MCF 10A (cell line): ENCODE data around the gene HAAO. TPM values are rescaled to one million over a fixed set of nuclear protein-coding genes. Genes with fewer than 3 reads are reported as not detected.

Experiments used
- BruUV-seq: library from RNA; stranded (reverse); fragments of 400-500 nt; replicated peaks from 2 replicates; lab custom pipeline; 2021; lab: Mats Ljungman, UMichigan
- CTCF ChIA-PET: fragments of 300-600 bp; sonication (Branson Sonifier 250); formaldehyde crosslinking; extraction: SDS; loops from one replicate; lab custom pipeline; 2021; ENCODE audit warnings: antibody characterized with exemption, inconsistent platforms; lab: Yijun Ruan, JAX
- POLR2A ChIA-PET: fragments of 300-600, 350-650 bp; sonication (Branson Sonifier 250); formaldehyde crosslinking; extraction: SDS; loops from one replicate; lab custom pipeline; 2020; ENCODE audit warnings: antibody characterized with exemption, inconsistent platforms; lab: Yijun Ruan, JAX
- DNase-seq: peaks from one replicate; pipeline ENCODE4 v3.0.0-alpha.2; 2018; ENCODE audit not compliant: unreplicated experiment
- H3K27ac Mint-ChIP-seq: one replicate; pipeline ENCODE4 v1.8.0; 2022; ENCODE audit warnings: mild to moderate bottlenecking, low read depth, mixed read lengths; ENCODE audit not compliant: unreplicated experiment
- H3K27me3 Mint-ChIP-seq: one replicate; pipeline ENCODE4 v1.8.0; 2022; ENCODE audit warnings: mixed read lengths; ENCODE audit not compliant: insufficient read depth, unreplicated experiment
- H3K36me3 Mint-ChIP-seq: one replicate; pipeline ENCODE4 v1.8.0; 2022; ENCODE audit warnings: mild to moderate bottlenecking, moderate library complexity, mixed read lengths; ENCODE audit not compliant: insufficient read depth, unreplicated experiment
- H3K4me1 Mint-ChIP-seq: one replicate; pipeline ENCODE4 v1.8.0; 2022; ENCODE audit warnings: mixed read lengths; ENCODE audit not compliant: insufficient read depth, unreplicated experiment
- H3K4me3 Mint-ChIP-seq: one replicate; pipeline ENCODE4 v1.8.0; 2022; ENCODE audit warnings: mild to moderate bottlenecking, moderate library complexity, mixed read lengths; ENCODE audit not compliant: unreplicated experiment
- H3K9me3 Mint-ChIP-seq: one replicate; pipeline ENCODE4 v1.8.0; 2022; ENCODE audit warnings: mixed read lengths; ENCODE audit not compliant: unreplicated experiment
- CTCF ChIP-seq: fragments of 200-600 bp; IDR thresholded peaks from one replicate; pipeline ENCODE4 v1.8.0; 2022; ENCODE audit warnings: antibody characterized with exemption, mild to moderate bottlenecking; ENCODE audit not compliant: unreplicated experiment
- intact Hi-C: fragments of 100-400 bp; cut with micrococcal nuclease; formaldehyde crosslinking; loops from 2 replicates; pipeline ENCODE4 v1.14.1; 2022
- total RNA-seq: library from RNA; stranded (reverse); gene quantifications from 2 replicates; pipeline ENCODE4 v1.2.3, GENCODE V29; 2022

The HAAO gene
- total RNA-seq, 1 experiment from 2014 or later, result not detected

DNA sequence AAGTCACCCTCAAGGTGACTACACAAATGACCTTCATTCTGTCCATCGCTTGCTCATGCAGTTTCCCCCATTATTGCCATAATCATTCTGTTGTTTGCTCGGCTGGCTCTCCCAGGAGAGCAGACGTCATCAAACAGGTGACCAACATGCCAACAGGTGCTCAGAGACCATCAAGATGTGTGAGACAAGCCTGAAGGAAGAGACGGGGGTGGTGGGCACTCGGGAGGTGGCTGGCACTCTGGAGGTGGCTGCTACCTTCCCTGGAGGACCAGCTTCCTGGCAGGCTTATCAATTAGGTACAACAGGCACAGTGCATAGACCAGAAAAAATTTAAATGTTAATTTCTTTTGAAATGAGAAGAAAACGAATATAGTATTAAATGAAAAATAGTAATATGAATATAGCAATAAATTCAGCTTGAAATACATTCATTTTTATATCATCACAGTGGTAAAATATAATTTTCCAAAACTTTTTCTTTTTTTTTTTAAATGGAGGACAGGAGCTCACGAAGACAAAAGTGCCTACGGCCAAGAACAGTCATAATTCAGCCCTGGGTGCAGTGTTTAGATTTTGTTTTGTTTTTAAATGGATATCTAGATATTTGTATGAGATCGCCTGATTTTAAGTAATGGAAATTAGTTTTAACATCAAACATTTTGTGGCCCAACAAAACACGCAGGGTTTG lies 16.9 kb upstream of the HAAO start:
- Mint-ChIP-seq H3K36me3 (peaks cover 14% of the 10 kb centered on the region), H3K27ac (peak overlapping the region; percentile 84), H3K4me3 (peak overlapping the region; percentile 80), H3K9me3 (no peaks in the 10 kb centered on the region), H3K4me1 (peaks cover 13% of the 10 kb centered on the region), H3K27me3 (no peaks in the 10 kb centered on the region)
- CTCF ChIA-PET, result interaction anchor here (0.7 to 1.6 kb wide), 3 partner anchors 9 to 251 kb away, joined by 3 to 5 read pairs (median 3); no protein-coding TSS in a partner anchor
- BruUV-seq, result TSS peak; percentile 80
- no peak for TF ChIP-seq CTCF
- POLR2A ChIA-PET, result interaction anchor here (0.7 to 3.5 kb wide), 6 partner anchors 8 to 1361 kb away, joined by 3 to 14 read pairs (median 7); partner anchors contain the start of gene THADA
- DNase-seq, result no peak
- intact Hi-C loops, result no loop called here

DNA sequence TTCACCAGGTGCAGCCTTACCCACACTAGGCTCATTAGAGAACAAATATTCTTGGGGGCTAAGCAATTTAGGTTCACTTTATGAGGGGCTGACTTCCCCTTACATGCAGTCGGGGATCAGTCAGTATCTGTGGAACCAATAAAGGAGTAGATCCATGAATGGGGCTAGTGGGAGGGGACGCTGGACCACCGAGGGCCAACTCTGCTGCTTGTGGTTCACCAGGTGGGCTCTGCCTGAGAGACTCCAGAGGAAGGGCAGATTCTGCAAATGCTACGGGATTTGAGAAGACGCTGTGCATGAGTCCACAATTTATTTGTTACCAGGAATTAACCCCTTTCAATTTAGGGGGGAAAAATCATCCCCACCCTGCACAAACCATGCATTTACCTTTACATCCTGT lies 15.9 kb upstream of the HAAO start:
- intact Hi-C loops, result no loop called here
- Mint-ChIP-seq H3K9me3 (no peaks in the 10 kb centered on the region), H3K36me3 (peaks cover 14% of the 10 kb centered on the region), H3K4me3 (peak overlapping the region; percentile 16), H3K4me1 (peaks cover 13% of the 10 kb centered on the region), H3K27me3 (no peaks in the 10 kb centered on the region), H3K27ac (no peak overlapping the region)
- CTCF ChIA-PET, result interaction anchor here (1.6 kb wide), 1 partner anchor 8 kb away, joined by 5 read pairs; no protein-coding TSS in a partner anchor
- DNase-seq, result no peak
- no peak for TF ChIP-seq CTCF
- BruUV-seq, result no TSS peak
- POLR2A ChIA-PET, result interaction anchor here (3.5 kb wide), 1 partner anchor 12 kb away, joined by 14 read pairs; no protein-coding TSS in a partner anchor

DNA sequence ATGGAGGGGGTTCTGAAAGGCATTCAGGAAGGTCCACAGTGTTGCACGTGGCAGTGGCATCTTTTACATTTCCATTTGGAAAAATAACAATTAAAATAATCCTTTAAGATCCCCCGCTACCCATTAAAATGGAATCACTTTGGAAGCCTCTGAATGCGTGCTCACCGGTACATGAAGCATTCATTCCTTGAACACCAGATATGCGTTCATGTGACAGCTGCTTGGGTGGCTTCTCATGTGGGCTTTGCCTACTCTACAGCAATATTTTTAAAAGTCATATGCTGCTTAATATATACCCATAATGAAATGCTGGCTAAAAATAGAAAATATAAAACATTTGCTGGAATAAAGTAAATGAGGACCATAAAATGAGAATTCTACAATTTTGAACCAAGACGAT lies 14.4 kb upstream of the HAAO start:
- no peak overlapping the region for H3K27ac Mint-ChIP-seq
- intact Hi-C loops, result no loop called here
- TF ChIP-seq CTCF, result no peak
- no peak overlapping the region for H3K4me3 Mint-ChIP-seq
- BruUV-seq, result no TSS peak
- H3K4me1 Mint-ChIP-seq, result peaks cover 6% of the 10 kb centered on the region
- no peak for DNase-seq
- H3K27me3 Mint-ChIP-seq, result no peaks in the 10 kb centered on the region
- H3K36me3 Mint-ChIP-seq, result peaks cover 14% of the 10 kb centered on the region
- H3K9me3 Mint-ChIP-seq, result no peaks in the 10 kb centered on the region
- ChIA-PET CTCF (no interaction called here), POLR2A (no interaction called here)

GRCh38 chr2:42804891-42805290 lies 12.5 kb upstream of the HAAO start:
- Mint-ChIP-seq H3K27ac (no peak overlapping the region), H3K4me1 (peaks cover 13% of the 10 kb centered on the region), H3K9me3 (no peaks in the 10 kb centered on the region), H3K36me3 (peaks cover 6% of the 10 kb centered on the region), H3K4me3 (no peak overlapping the region), H3K27me3 (no peaks in the 10 kb centered on the region)
- TF ChIP-seq CTCF, result no peak
- no TSS peak for BruUV-seq
- ChIA-PET POLR2A (interaction anchor here (0.5 kb wide), 1 partner anchor 64 kb away, joined by 3 read pairs; no protein-coding TSS in a partner anchor), CTCF (interaction anchor here (1.3 kb wide), 1 partner anchor 23 kb away, joined by 4 read pairs; no protein-coding TSS in a partner anchor)
- intact Hi-C loops, result no loop called here
- DNase-seq, result no peak
